Measurements from ENCODE around the gene CFAP221. TPM values are rescaled to one million over a fixed set of nuclear protein-coding genes. Genes with fewer than 3 reads are reported as not detected.

Gene CFAP221
- total and polyA plus RNA-seq, 2 donors, result 0.14 to 0.41 TPM

- 96% methylated on average over 8 of the region's 8 CpGs for WGBS
- DNase-seq (ENCODE audit: low read depth in 6 of 9, low spot score in 9 of 9), result no peak
These were observed 138.3 kb downstream of the CFAP221 start for GRCh38 chr2:119682578-119682977.

GRCh38 chr2:119683074-119683712, 138.9 kb downstream of the CFAP221 start:
- Histone ChIP-seq H3K9me3 (ENCODE audit: control insufficient read depth in 2 of 2, insufficient read depth in 1 of 2, low read length in 1 of 2) (peaks cover 0 to 6% of the 10 kb centered on the region in 2 donors), H3K27ac (ENCODE audit: low read depth in 1 of 2, low read length in 1 of 2) (no peak overlapping the region), H3K27me3 (ENCODE audit: control insufficient read depth in 2 of 2, insufficient read depth in 1 of 2, low read length in 1 of 2) (no peaks in the 10 kb centered on the region), H3K4me3 (ENCODE audit: low read length in 2 of 2) (no peak overlapping the region), H3K4me1 (ENCODE audit: control insufficient read depth in 2 of 2, insufficient read depth in 2 of 2, low read length in 2 of 2) (peaks cover 4 to 9% of the 10 kb centered on the region in 2 donors), H3K36me3 (ENCODE audit: control insufficient read depth in 2 of 2, insufficient read depth in 2 of 2, low read length in 1 of 2) (peaks cover 5 to 9% of the 10 kb centered on the region in 2 donors)
- WGBS, result 97% methylated on average over 7 of the region's 7 CpGs
- DNase-seq (ENCODE audit: low read depth in 6 of 9, low spot score in 9 of 9), result no peak

More at GRCh38 chr2:119682578-119682977, 138.3 kb downstream of the CFAP221 start:
- Histone ChIP-seq H3K9me3 (ENCODE audit: control insufficient read depth in 2 of 2, insufficient read depth in 1 of 2, low read length in 1 of 2) (peaks cover 0 to 6% of the 10 kb centered on the region in 2 donors), H3K36me3 (ENCODE audit: control insufficient read depth in 2 of 2, insufficient read depth in 2 of 2, low read length in 1 of 2) (peaks cover 2 to 9% of the 10 kb centered on the region in 2 donors), H3K27ac (ENCODE audit: low read depth in 1 of 2, low read length in 1 of 2) (no peak overlapping the region), H3K4me1 (ENCODE audit: control insufficient read depth in 2 of 2, insufficient read depth in 2 of 2, low read length in 2 of 2) (peaks cover 4 to 9% of the 10 kb centered on the region in 2 donors), H3K4me3 (ENCODE audit: low read length in 2 of 2) (no peak overlapping the region), H3K27me3 (ENCODE audit: control insufficient read depth in 2 of 2, insufficient read depth in 1 of 2, low read length in 1 of 2) (no peaks in the 10 kb centered on the region)

- no peak overlapping the region for H3K27ac ChIP-seq (ENCODE audit: low read depth in 1 of 2, low read length in 1 of 2)
- H3K27me3 ChIP-seq (ENCODE audit: control insufficient read depth in 2 of 2, insufficient read depth in 1 of 2, low read length in 1 of 2), result no peaks in the 10 kb centered on the region
- DNase-seq (ENCODE audit: low read depth in 6 of 9, low spot score in 9 of 9), result no peak
- peaks cover 4 to 9% of the 10 kb centered on the region in 2 donors for H3K4me1 ChIP-seq (ENCODE audit: control insufficient read depth in 2 of 2, insufficient read depth in 2 of 2, low read length in 2 of 2)
- peaks cover 5 to 9% of the 10 kb centered on the region in 2 donors for H3K36me3 ChIP-seq (ENCODE audit: control insufficient read depth in 2 of 2, insufficient read depth in 2 of 2, low read length in 1 of 2)
- no peaks in the 10 kb centered on the region for H3K9me3 ChIP-seq (ENCODE audit: control insufficient read depth in 2 of 2, insufficient read depth in 1 of 2, low read length in 1 of 2)
- 92% methylated on average over 22 of the region's 22 CpGs for WGBS
- no peak overlapping the region for H3K4me3 ChIP-seq (ENCODE audit: low read length in 2 of 2)
These were observed 139.6 kb downstream of the CFAP221 start for GRCh38 chr2:119683713-119684443.

GRCh38 chr2:119684518-119684917, 140.3 kb downstream of the CFAP221 start:
- Histone ChIP-seq H3K4me1 (ENCODE audit: control insufficient read depth in 2 of 2, insufficient read depth in 2 of 2, low read length in 2 of 2) (peaks cover 4 to 6% of the 10 kb centered on the region in 2 donors), H3K27me3 (ENCODE audit: control insufficient read depth in 2 of 2, insufficient read depth in 1 of 2, low read length in 1 of 2) (no peaks in the 10 kb centered on the region), H3K4me3 (ENCODE audit: low read length in 2 of 2) (no peak overlapping the region), H3K36me3 (ENCODE audit: control insufficient read depth in 2 of 2, insufficient read depth in 2 of 2, low read length in 1 of 2) (peaks cover 5 to 9% of the 10 kb centered on the region in 2 donors), H3K27ac (ENCODE audit: low read depth in 1 of 2, low read length in 1 of 2) (no peak overlapping the region), H3K9me3 (ENCODE audit: control insufficient read depth in 2 of 2, insufficient read depth in 1 of 2, low read length in 1 of 2) (no peaks in the 10 kb centered on the region)
- DNase-seq (ENCODE audit: low read depth in 6 of 9, low spot score in 9 of 9), result no peak
- 95% methylated on average over 3 of the region's 3 CpGs for WGBS

- H3K27ac ChIP-seq (ENCODE audit: low read depth in 1 of 2, low read length in 1 of 2), result no peak overlapping the region
- H3K4me3 ChIP-seq (ENCODE audit: low read length in 2 of 2), result no peak overlapping the region
- no peaks in the 10 kb centered on the region for H3K9me3 ChIP-seq (ENCODE audit: control insufficient read depth in 2 of 2, insufficient read depth in 1 of 2, low read length in 1 of 2)
- no peaks in the 10 kb centered on the region for H3K4me1 ChIP-seq (ENCODE audit: control insufficient read depth in 2 of 2, insufficient read depth in 2 of 2, low read length in 2 of 2)
- no peaks in the 10 kb centered on the region for H3K27me3 ChIP-seq (ENCODE audit: control insufficient read depth in 2 of 2, insufficient read depth in 1 of 2, low read length in 1 of 2)
- DNase-seq (ENCODE audit: low read depth in 6 of 9, low spot score in 9 of 9), result no peak
- H3K36me3 ChIP-seq (ENCODE audit: control insufficient read depth in 2 of 2, insufficient read depth in 2 of 2, low read length in 1 of 2), result peaks cover 0 to 5% of the 10 kb centered on the region in 2 donors
- WGBS, result 96% methylated on average over 12 of the region's 12 CpGs
These were observed 144.4 kb downstream of the CFAP221 start for GRCh38 chr2:119688616-119689015.

GRCh38 chr2:119689218-119689617, 145.0 kb downstream of the CFAP221 start:
- H3K27me3 ChIP-seq (ENCODE audit: control insufficient read depth in 2 of 2, insufficient read depth in 1 of 2, low read length in 1 of 2), result no peaks in the 10 kb centered on the region
- DNase-seq (ENCODE audit: low read depth in 6 of 9, low spot score in 9 of 9), result no peak
- peaks cover 0 to 5% of the 10 kb centered on the region in 2 donors for H3K36me3 ChIP-seq (ENCODE audit: control insufficient read depth in 2 of 2, insufficient read depth in 2 of 2, low read length in 1 of 2)
- H3K27ac ChIP-seq (ENCODE audit: low read depth in 1 of 2, low read length in 1 of 2), result no peak overlapping the region
- H3K4me3 ChIP-seq (ENCODE audit: low read length in 2 of 2), result no peak overlapping the region
- 95% methylated on average over 4 of the region's 4 CpGs for WGBS
- H3K4me1 ChIP-seq (ENCODE audit: control insufficient read depth in 2 of 2, insufficient read depth in 2 of 2, low read length in 2 of 2), result peaks cover 3 to 4% of the 10 kb centered on the region in 2 donors
- H3K9me3 ChIP-seq (ENCODE audit: control insufficient read depth in 2 of 2, insufficient read depth in 1 of 2, low read length in 1 of 2), result no peaks in the 10 kb centered on the region

- Histone ChIP-seq H3K27ac (ENCODE audit: low read depth in 1 of 2, low read length in 1 of 2) (no peak overlapping the region), H3K27me3 (ENCODE audit: control insufficient read depth in 2 of 2, insufficient read depth in 1 of 2, low read length in 1 of 2) (no peaks in the 10 kb centered on the region), H3K9me3 (ENCODE audit: control insufficient read depth in 2 of 2, insufficient read depth in 1 of 2, low read length in 1 of 2) (no peaks in the 10 kb centered on the region), H3K36me3 (ENCODE audit: control insufficient read depth in 2 of 2, insufficient read depth in 2 of 2, low read length in 1 of 2) (peaks cover 0 to 5% of the 10 kb centered on the region in 2 donors), H3K4me1 (ENCODE audit: control insufficient read depth in 2 of 2, insufficient read depth in 2 of 2, low read length in 2 of 2) (peaks cover 18 to 24% of the 10 kb centered on the region in 2 donors), H3K4me3 (ENCODE audit: low read length in 2 of 2) (no peak overlapping the region)
- 96% methylated on average over 7 of the region's 7 CpGs for WGBS
- DNase-seq (ENCODE audit: low read depth in 6 of 9, low spot score in 9 of 9), result no peak
These were observed 146.9 kb downstream of the CFAP221 start for GRCh38 chr2:119691189-119691588.

- no peaks in the 10 kb centered on the region for H3K27me3 ChIP-seq (ENCODE audit: control insufficient read depth in 2 of 2, insufficient read depth in 1 of 2, low read length in 1 of 2)
- WGBS, result 93% methylated on average over 12 of the region's 12 CpGs
- no peak for DNase-seq (ENCODE audit: low read depth in 6 of 9, low spot score in 9 of 9)
These were observed 147.5 kb downstream of the CFAP221 start for GRCh38 chr2:119691651-119692245.

GRCh38 chr2:119692310-119692709, 148.1 kb downstream of the CFAP221 start:
- Histone ChIP-seq H3K9me3 (ENCODE audit: control insufficient read depth in 2 of 2, insufficient read depth in 1 of 2, low read length in 1 of 2) (no peaks in the 10 kb centered on the region), H3K4me1 (ENCODE audit: control insufficient read depth in 2 of 2, insufficient read depth in 2 of 2, low read length in 2 of 2) (peaks cover 29 to 35% of the 10 kb centered on the region in 2 donors), H3K27ac (ENCODE audit: low read depth in 1 of 2, low read length in 1 of 2) (no peak overlapping the region), H3K27me3 (ENCODE audit: control insufficient read depth in 2 of 2, insufficient read depth in 1 of 2, low read length in 1 of 2) (no peaks in the 10 kb centered on the region), H3K36me3 (ENCODE audit: control insufficient read depth in 2 of 2, insufficient read depth in 2 of 2, low read length in 1 of 2) (peaks cover 0 to 5% of the 10 kb centered on the region in 2 donors), H3K4me3 (ENCODE audit: low read length in 2 of 2) (no peak overlapping the region)
- no peak for DNase-seq (ENCODE audit: low read depth in 6 of 9, low spot score in 9 of 9)
- 95% methylated on average over 7 of the region's 7 CpGs for WGBS

More at GRCh38 chr2:119691651-119692245, 147.5 kb downstream of the CFAP221 start:
- H3K27ac ChIP-seq (ENCODE audit: low read depth in 1 of 2, low read length in 1 of 2), result no peak overlapping the region
- peaks cover 0 to 5% of the 10 kb centered on the region in 2 donors for H3K36me3 ChIP-seq (ENCODE audit: control insufficient read depth in 2 of 2, insufficient read depth in 2 of 2, low read length in 1 of 2)
- H3K4me3 ChIP-seq (ENCODE audit: low read length in 2 of 2), result no peak overlapping the region
- no peaks in the 10 kb centered on the region for H3K9me3 ChIP-seq (ENCODE audit: control insufficient read depth in 2 of 2, insufficient read depth in 1 of 2, low read length in 1 of 2)
- peaks cover 23 to 29% of the 10 kb centered on the region in 2 donors for H3K4me1 ChIP-seq (ENCODE audit: control insufficient read depth in 2 of 2, insufficient read depth in 2 of 2, low read length in 2 of 2)
